GM12874 (cell line): ENCODE measurements around the gene EIF5A.

Experiments used
- CTCF ChIP-seq: IDR thresholded peaks from 2 replicates; pipeline ENCODE4 v1.5.1; 2011; ENCODE audit warnings: low read depth, mild to moderate bottlenecking, control low read depth, low read length, moderate library complexity; ENCODE audit not compliant: insufficient read depth

Gene EIF5A

GRCh38 chr17:7289256-7290032, 18.0 kb upstream of the EIF5A start:
- no peak for TF ChIP-seq CTCF

- TF ChIP-seq CTCF, result no peak
Observed at GRCh38 chr17:7290166-7290565, 17.3 kb upstream of the EIF5A start.

GRCh38 chr17:7290685-7291084, 16.7 kb upstream of the EIF5A start:
- no peak for TF ChIP-seq CTCF

- no peak for TF ChIP-seq CTCF
Observed at GRCh38 chr17:7292194-7292593, 15.2 kb upstream of the EIF5A start.

- TF ChIP-seq CTCF, result no peak
Observed at GRCh38 chr17:7292729-7293128, 14.7 kb upstream of the EIF5A start.

- TF ChIP-seq CTCF, result no peak
Observed at GRCh38 chr17:7293159-7293558, 14.3 kb upstream of the EIF5A start.

GRCh38 chr17:7293816-7294613, 13.4 kb upstream of the EIF5A start:
- TF ChIP-seq CTCF, result no peak
